Aorta (tissue), 5 donors: ENCODE results near the gene CACNA1H. TPM values are rescaled to one million over a fixed set of nuclear protein-coding genes. Genes with fewer than 3 reads are reported as not detected.

Experiments
- ATAC-seq: fragments of 200-7000 bp; cut with Tn5 transposase; one replicate; pipeline ENCODE4 v1.9.1; 2022; ENCODE audit warnings: moderate library complexity; ENCODE audit not compliant: low FRiP score
- DNase-seq, 2 donors: peaks; one replicate each; pipeline ENCODE4 v3.0.0-alpha.2; 2020
- H3K27ac ChIP-seq, 2 donors: one replicate each; pipeline ENCODE4 v1.5.1; 2013; ENCODE audit warnings: low read length in 2 of 2, mild to moderate bottlenecking in 2 of 2, moderate library complexity in 2 of 2, control low read depth in 1 of 2, inconsistent platforms in 1 of 2, low read depth in 1 of 2
- H3K27me3 ChIP-seq, 2 donors: one replicate each; pipeline ENCODE4 v1.6.1; 2013; ENCODE audit warnings: control low read depth in 1 of 2, low read length in 1 of 2, mild to moderate bottlenecking in 1 of 2, moderate library complexity in 1 of 2; ENCODE audit not compliant: insufficient read depth in 2 of 2, control insufficient read depth in 1 of 2
- H3K36me3 ChIP-seq, 2 donors: one replicate each; pipeline ENCODE4 v1.6.1; 2013; ENCODE audit warnings: control low read depth in 1 of 2, low read length in 1 of 2, mild to moderate bottlenecking in 1 of 2; ENCODE audit not compliant: insufficient read depth in 2 of 2, control insufficient read depth in 1 of 2
- H3K4me1 ChIP-seq, 2 donors: one replicate each; pipeline ENCODE4 v1.6.1; 2013; ENCODE audit warnings: low read length in 2 of 2, control low read depth in 1 of 2, mild to moderate bottlenecking in 1 of 2, moderate library complexity in 1 of 2; ENCODE audit not compliant: insufficient read depth in 2 of 2, control insufficient read depth in 1 of 2
- H3K4me3 ChIP-seq, 2 donors: one replicate each; pipeline ENCODE4 v1.5.1; 2013; ENCODE audit warnings: low read length in 2 of 2, control low read depth in 1 of 2, mild to moderate bottlenecking in 1 of 2
- H3K9me3 ChIP-seq: one replicate; pipeline ENCODE4 v1.6.1; 2013; ENCODE audit warnings: mild to moderate bottlenecking, low read length; ENCODE audit not compliant: control insufficient read depth
- whole genome bisulfite sequencing, 2 donors: extraction: QIAGEN DNeasy Blood & Tissue Kit; methylation state at CpG; one replicate each; pipeline ENCODE4 v1.1.7; 2013; 5-methylcytosine and 5-hydroxymethylcytosine counted together
- intact Hi-C, 2 donors: fragments of 100-400 bp; cut with DNase I; formaldehyde crosslinking; loops; one replicate each; pipeline versions ENCODE4 v1.14.2 to v1.15.0; 2022
- polyA plus RNA-seq, 2 donors: library from polyadenylated mRNA; stranded (reverse); fragments of 200-250 nt; gene quantifications; one replicate each; pipeline ENCODE4 v1.2.3, GENCODE V29; 2013
- total RNA-seq, 2 donors: library from RNA; stranded (reverse); fragmentation: NEBNext Ultra II Directional; extraction: Animal tissue kit (Norgen Biotek cat#: 25700); gene quantifications; one replicate each; pipeline ENCODE4 v1.2.1, GENCODE V29; 2021
- donor health status: healthy with polysubstance abuse.
- donor health status: Bipolar disorder and iron deficiency.
- donor health status: DM: no; HTN: no; CAD: no.
- donor health status: DM: no; HTN: no; CAD: no.
- donor health status: DM: yes; HTN: yes; CAD: no.

The CACNA1H gene
- total and polyA plus RNA-seq, 4 donors: 1.3 to 17.8 (median 9.8) TPM

GRCh38 chr16:1271380-1271723 is 118.4 kb downstream of the CACNA1H start:
- no peaks in the 10 kb centered on the region for H3K27me3 ChIP-seq
- intact Hi-C loops: no loop called here
- no peak for ATAC-seq

More at GRCh38 chr16:1271380-1271723, 118.4 kb downstream of the CACNA1H start:
- peak in 1 of 2 donors; percentile 60 for DNase-seq
- Histone ChIP-seq H3K36me3 (no peaks in the 10 kb centered on the region), H3K27ac (no peak overlapping the region), H3K9me3 (no peaks in the 10 kb centered on the region), H3K4me1 (no peaks in the 10 kb centered on the region), H3K4me3 (no peak overlapping the region)
- WGBS, 2 donors: 77 to 78% methylated on average over 12 of the region's 12 CpGs

Other genes starting within 250 kb of the CACNA1H start
- 10 to 100 TPM; 18.2 to 38.4 TPM for gene LMF1, start 182.1 kb upstream of the CACNA1H start, total RNA-seq
- gene LMF1, start 182.1 kb upstream of the CACNA1H start, polyA plus RNA-seq: 10 to 100 TPM in 1 of 2 donors, 1 to 10 TPM in 1; 8.8 to 75.0 TPM
- 1 to 10 TPM; 2.2 to 7.0 TPM for gene SOX8, start 171.3 kb upstream of the CACNA1H start, total RNA-seq
- gene SOX8, start 171.3 kb upstream of the CACNA1H start, polyA plus RNA-seq: 1 to 10 TPM; 1.0 to 5.7 TPM
- under 1 TPM in 1 of 2 donors, not detected in 1; 0.26 TPM for gene SSTR5, start 80.4 kb upstream of the CACNA1H start, total RNA-seq
- under 1 TPM; 0.49 to 0.75 TPM for gene SSTR5, start 80.4 kb upstream of the CACNA1H start, polyA plus RNA-seq
- 1 to 10 TPM in 1 of 2 donors, not detected in 1; 1.4 TPM for gene C1QTNF8, start 56.9 kb upstream of the CACNA1H start, total RNA-seq
- 1 to 10 TPM in 1 of 2 donors, not detected in 1; 1.2 TPM for gene C1QTNF8, start 56.9 kb upstream of the CACNA1H start, polyA plus RNA-seq
- under 1 TPM in 1 of 2 donors, not detected in 1; 0.81 TPM for gene TPSG1, start 72.2 kb downstream of the CACNA1H start, total RNA-seq
- 1 to 10 TPM in 1 of 2 donors, not detected in 1; 4.6 TPM for gene TPSG1, start 72.2 kb downstream of the CACNA1H start, polyA plus RNA-seq
- 10 to 100 TPM; 17.0 to 51.0 TPM for gene TPSB2, start 77.1 kb downstream of the CACNA1H start, total RNA-seq
- gene TPSB2, start 77.1 kb downstream of the CACNA1H start, polyA plus RNA-seq: 10 to 100 TPM in 1 of 2 donors, 1 to 10 TPM in 1; 4.9 to 10.8 TPM
- gene TPSAB1, start 87.6 kb downstream of the CACNA1H start, total RNA-seq: 10 to 100 TPM; 12.2 to 38.0 TPM
- 1 to 10 TPM; 3.0 to 3.8 TPM for gene TPSAB1, start 87.6 kb downstream of the CACNA1H start, polyA plus RNA-seq
- not detected for gene TPSD1, start 103.0 kb downstream of the CACNA1H start, total RNA-seq
- under 1 TPM in 1 of 2 donors, not detected in 1; 0.38 TPM for gene TPSD1, start 103.0 kb downstream of the CACNA1H start, polyA plus RNA-seq
- gene UBE2I, start 156.5 kb downstream of the CACNA1H start, total RNA-seq: 10 to 100 TPM; 81.7 to 86.7 TPM
- 10 to 100 TPM; 35.7 to 63.1 TPM for gene UBE2I, start 156.5 kb downstream of the CACNA1H start, polyA plus RNA-seq
- gene BAIAP3, start 180.5 kb downstream of the CACNA1H start, total RNA-seq: 1 to 10 TPM; 1.2 to 3.1 TPM
- 1 to 10 TPM; 1.1 to 2.6 TPM for gene BAIAP3, start 180.5 kb downstream of the CACNA1H start, polyA plus RNA-seq
- 10 to 100 TPM; 32.1 to 37.5 TPM for gene TSR3, start 198.8 kb downstream of the CACNA1H start, total RNA-seq
- gene TSR3, start 198.8 kb downstream of the CACNA1H start, polyA plus RNA-seq: 10 to 100 TPM; 68.4 to 88.0 TPM
- gene GNPTG, start 198.8 kb downstream of the CACNA1H start, total RNA-seq: 10 to 100 TPM; 45.3 to 55.1 TPM
- gene GNPTG, start 198.8 kb downstream of the CACNA1H start, polyA plus RNA-seq: 10 to 100 TPM; 33.7 to 74.1 TPM